NCI-H2107 (cell line): ENCODE results near the gene TUBB6.

Source experiments
- DNase-seq: peaks from one replicate; lab custom pipeline; 2025; lab: John Stamatoyannopoulos, UW

The TUBB6 gene

DNA sequence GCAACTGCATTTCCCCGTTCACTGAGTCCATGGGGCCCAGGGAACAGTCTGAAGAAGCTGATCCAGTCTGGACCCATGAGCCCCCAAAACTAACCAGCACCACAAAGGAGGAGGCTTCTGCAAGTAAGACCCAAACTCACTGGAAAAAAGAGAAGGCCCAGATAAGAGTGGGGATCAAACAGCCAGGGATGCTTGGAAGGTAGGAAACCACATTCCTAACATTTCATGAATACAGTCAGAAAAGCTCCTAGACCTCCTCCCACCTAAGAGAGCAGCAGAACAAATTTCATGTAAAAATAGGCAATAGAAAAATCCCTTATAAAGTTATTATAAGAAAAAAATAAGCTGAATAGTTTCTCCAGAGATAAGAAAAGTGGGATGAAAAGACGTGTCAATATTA is 30.3 kb downstream of the TUBB6 start:
- DNase-seq = no peak

DNA sequence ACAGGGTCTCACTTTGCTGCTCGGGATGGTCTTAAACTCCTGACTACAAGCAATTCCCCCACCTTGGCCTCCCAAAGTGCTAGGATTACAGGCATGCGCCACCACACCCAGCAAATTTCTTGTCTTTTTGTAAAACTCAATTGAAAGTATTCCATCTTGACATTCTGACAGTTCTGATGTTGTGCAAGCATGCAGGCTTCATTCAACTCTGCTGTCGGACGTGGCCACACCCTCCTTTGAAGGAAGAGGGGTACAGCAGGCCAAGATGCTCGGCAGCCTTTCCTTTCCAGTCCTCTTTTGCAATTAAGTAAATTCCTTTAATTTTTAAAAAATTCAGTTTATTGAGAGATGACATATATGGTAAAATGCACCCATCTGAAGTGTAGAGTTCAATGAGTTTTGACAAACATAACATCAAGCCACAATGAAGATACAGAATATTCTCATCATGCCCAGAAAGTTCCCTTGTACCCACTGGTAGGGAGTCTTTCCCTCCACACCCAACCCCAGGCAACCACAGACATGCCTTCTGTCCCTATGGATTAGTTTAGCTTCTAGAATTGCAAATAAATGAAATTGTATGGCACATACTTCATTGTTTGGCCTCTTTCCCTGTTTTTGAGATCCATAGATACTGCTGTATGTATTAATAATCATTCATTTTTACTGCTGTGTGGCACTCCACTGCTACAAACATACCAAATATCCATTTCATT is 33.1 kb downstream of the TUBB6 start:
- no peak for DNase-seq

- DNase-seq = no peak
These were observed 34.6 kb downstream of the TUBB6 start for GRCh38 chr18:12342661-12343060.

GRCh38 chr18:12345491-12346239 is 37.6 kb downstream of the TUBB6 start:
- no peak for DNase-seq

DNA sequence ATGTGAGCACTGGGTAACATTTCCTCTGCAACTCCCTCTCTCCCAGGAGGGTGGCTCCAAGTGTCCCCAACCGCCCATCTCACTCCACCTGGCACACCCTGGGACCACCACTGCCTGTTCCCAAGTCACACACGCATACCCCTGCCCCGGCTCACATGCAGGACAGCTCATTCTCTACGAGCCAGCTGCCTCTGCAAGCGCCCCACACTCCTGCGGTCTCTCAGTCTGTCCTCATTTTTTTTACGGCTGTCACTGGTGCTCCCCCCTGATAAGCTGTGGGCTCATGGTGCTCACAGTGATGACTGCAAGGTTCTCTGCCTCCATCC is 38.2 kb downstream of the TUBB6 start:
- no peak for DNase-seq

GRCh38 chr18:12347895-12348294 is 39.9 kb downstream of the TUBB6 start:
- no peak for DNase-seq

DNA sequence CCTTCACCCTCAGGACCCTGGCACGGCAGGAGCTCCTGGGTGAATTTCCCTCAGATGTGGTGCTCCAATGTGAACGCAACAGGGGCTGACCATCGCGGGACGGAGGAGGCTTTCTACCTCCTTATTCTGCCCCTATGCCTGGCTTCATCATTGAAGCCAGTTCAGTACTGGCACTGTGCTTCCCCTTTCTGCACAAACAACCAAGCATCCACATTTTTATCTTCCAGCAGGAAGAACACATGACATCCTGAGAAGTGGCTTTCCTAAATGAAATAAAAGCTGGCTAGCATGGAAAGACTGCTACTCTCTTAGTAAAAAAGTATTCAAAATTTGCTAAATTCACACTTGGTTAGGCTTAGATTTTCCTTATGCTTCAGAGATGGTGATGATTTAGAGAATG is 44.1 kb downstream of the TUBB6 start:
- DNase-seq = no peak

DNA sequence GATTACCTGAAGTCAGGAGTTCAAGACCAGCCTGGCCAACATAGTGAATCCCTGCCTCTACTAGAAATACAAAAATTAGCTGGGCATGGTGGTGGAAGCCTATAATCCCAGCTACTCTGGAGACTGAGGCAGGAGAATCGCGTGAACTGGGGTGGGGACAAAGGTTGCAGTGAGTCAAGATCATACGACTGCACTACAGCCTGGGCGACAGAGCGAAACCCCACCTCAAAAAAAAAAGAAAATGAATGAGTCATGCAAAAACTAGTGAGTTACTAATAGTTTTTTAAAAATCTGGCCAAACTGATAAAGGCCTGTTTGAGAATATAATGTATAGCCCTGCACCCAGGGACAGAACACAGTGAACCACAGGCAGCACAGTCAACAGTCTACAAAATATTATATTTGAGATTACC is 51.5 kb downstream of the TUBB6 start:
- no peak for DNase-seq

DNA sequence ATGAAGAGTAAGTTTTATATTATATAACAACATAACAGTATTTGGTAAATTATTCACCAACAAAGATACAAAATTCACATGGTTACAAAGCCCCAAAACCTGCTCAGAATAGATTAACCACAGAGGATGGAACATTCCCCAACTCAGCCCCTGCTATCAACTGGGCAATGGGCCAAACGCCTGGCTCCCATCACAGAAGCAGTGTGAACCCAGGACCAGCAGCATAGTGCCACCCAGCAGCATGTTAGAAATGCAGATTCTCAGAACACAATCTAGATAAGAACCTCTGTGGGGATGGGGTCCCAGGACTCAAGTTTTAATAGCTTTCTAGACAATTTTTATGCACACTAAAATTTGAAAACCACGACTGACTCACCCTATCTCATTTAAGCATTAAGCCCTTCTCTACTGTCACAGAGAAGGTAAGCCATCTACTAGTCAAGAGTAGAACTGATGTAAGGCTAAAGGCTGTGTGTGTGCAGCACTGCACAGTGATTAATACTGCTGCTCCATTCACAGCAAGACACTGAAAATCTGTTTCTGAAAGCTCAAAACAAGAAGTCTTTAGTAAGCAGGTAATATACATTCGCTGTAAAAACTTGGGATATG is 53.8 kb downstream of the TUBB6 start:
- DNase-seq = no peak

GRCh38 chr18:12362473-12363174 is 54.6 kb downstream of the TUBB6 start:
- DNase-seq = no peak

DNA sequence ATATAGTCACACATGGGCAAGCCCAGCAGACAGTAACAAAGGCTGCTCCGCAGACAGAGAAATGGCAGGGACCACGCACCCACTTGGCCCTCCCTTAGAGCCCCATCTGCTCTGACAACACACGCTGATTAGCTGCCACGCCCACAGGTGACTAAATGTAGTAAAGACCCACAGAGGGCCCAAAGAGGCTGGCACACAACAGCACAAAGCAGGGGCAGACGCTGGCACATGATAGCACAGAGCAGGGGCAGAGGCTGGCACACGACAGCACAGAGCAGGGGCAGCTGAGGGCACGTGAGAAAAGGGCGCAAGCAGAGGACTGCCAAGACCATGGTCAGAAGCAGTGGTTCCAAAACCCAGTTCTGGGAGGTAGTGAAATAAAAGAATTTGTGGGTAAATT is 58.3 kb downstream of the TUBB6 start:
- DNase-seq = no peak

- no peak for DNase-seq
These were observed 58.7 kb downstream of the TUBB6 start for GRCh38 chr18:12366784-12367183.

DNA sequence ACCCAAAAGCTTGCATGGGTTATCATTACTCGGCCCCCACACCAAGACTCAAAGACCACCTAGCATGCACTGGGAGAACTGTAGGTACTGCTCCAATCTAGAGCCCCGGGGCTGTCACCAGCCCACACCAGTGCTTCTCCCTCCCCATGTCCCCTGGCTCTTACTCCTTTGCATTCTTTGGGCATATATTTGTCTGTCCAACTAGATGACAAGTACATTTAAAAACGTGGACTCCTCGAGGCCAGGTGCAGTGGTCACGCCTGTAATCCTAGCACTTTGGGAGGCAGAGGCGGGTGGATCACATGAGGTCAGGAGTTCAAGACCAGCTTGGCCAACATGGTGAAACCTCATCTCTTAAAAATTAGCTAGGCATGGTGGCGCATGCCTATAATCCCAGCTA is 61.2 kb downstream of the TUBB6 start:
- no peak for DNase-seq

DNA sequence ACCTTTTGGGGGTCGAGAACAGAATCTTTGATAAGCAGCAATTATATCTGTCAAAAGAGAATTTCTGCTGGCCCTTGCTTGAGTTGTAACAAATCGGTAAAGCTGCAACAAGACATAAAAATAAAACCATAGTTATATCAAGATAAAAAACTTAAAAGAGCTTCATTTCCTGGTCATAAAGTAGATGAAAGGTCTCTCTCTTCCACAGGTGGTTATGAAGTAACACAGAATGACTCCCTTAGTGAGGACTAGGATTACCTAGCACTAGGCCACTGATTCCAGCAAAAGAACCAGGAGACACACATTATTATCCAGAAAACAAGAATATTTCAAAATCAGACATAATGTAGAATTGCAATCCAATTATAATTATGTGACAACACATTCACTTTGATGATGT is 63.5 kb downstream of the TUBB6 start:
- DNase-seq = no peak

DNA sequence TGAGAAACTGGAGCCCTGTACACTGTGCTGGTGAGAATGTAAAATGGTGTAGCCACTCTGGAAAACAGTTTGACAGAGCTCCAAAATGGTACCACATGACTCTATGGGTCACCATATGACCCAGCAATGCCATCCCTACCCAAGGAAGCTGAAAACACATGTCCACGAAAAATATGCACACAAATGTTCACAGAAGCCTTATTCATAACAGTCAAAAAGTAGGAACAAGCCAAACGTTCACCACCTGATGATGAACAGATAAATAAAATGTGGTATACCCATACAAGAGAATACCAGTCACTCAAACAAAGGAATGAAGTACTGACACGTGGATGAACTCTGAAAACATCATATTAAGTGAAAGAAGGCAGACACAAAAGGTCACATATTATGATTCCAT is 64.4 kb downstream of the TUBB6 start:
- DNase-seq = no peak

- DNase-seq = no peak
These were observed 65.2 kb downstream of the TUBB6 start for GRCh38 chr18:12373116-12373770.

- no peak for DNase-seq
These were observed 65.7 kb downstream of the TUBB6 start for GRCh38 chr18:12373771-12374116.

GRCh38 chr18:12374401-12374800 is 66.4 kb downstream of the TUBB6 start:
- DNase-seq = no peak
